H1 (cell line): ENCODE results near the gene AP1M1.

Source experiments
- ATF3 ChIP-seq: IDR thresholded peaks from 2 replicates; pipeline ENCODE4 v1.6.1; 2011; ENCODE audit warnings: low read depth, mild to moderate bottlenecking, low read length; ENCODE audit not compliant: insufficient read depth
- GTF2F1 ChIP-seq: IDR thresholded peaks from 2 replicates; pipeline ENCODE4 v1.6.1; 2012; ENCODE audit warnings: low read depth, low read length, improper control_type of control experiment, borderline replicate concordance
- NANOG ChIP-seq: IDR thresholded peaks from 2 replicates; pipeline ENCODE4 v1.6.1; 2011; ENCODE audit warnings: low read length, low read depth, mild to moderate bottlenecking, inconsistent platforms; ENCODE audit not compliant: insufficient read depth, poor library complexity, severe bottlenecking
- POLR2A ChIP-seq, 2 experiments: IDR thresholded peaks; 1 replicate in 1 of 2; 2 replicates in 1 of 2; pipeline ENCODE4 v1.6.1; 2011; ENCODE audit warnings: low read depth in 2 of 2, low read length in 2 of 2, mild to moderate bottlenecking in 2 of 2; ENCODE audit errors: control extremely low read depth in 1 of 2
- RFX5 ChIP-seq: IDR thresholded peaks from 2 replicates; pipeline ENCODE4 v1.6.1; 2011; ENCODE audit warnings: low read depth, low read length, improper control_type of control experiment, borderline replicate concordance

DNA sequence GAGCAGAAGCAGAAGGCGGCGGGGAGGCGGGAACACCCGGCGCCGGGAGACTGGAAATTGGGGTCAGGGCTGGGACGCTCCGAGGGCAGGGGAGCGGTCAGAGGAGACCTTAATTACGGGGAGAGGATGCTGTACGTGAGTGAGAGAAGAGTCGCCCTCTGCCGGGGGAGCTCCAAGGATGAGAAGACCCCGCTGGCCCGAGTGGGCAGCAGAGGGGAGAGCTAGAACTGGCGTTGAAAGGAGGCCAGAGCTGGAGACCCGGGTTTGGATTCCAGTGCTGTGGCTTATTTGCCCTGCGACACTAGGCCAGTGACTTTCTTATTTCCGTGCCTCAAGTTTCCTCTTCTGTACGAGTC, 12.0 kb upstream of the AP1M1 start:
- no peak for TF ChIP-seq NANOG
- no peak for TF ChIP-seq ATF3
- TF ChIP-seq POLR2A (IDR thresholded peaks at IDR 0.05; ENCODE audit: control extremely low read depth in 1 of 2, low read depth in 2 of 2, low read length in 2 of 2) = no peak
- TF ChIP-seq GTF2F1 = no peak
- no peak for TF ChIP-seq RFX5
